Stomach (tissue), 4 donors: Measurements from ENCODE around the gene PIAS2.

Experiments used
- EP300 ChIP-seq: sonication (generic); formaldehyde crosslinking; IDR thresholded peaks from one replicate; pipeline ENCODE4 v1.6.1; 2017; ENCODE audit warnings: antibody characterized with exemption
- POLR2A ChIP-seq, 4 donors: fragments of 450-650 bp; IDR thresholded peaks; one replicate each; pipeline ENCODE4 v1.6.1; 2016; ENCODE audit warnings: antibody characterized with exemption in 4 of 4, control low read depth in 2 of 4, mild to moderate bottlenecking in 1 of 4, moderate library complexity in 1 of 4
- POLR2AphosphoS5 ChIP-seq, 3 donors: sonication (generic); formaldehyde crosslinking; IDR thresholded peaks; one replicate each; pipeline ENCODE4 v1.6.1; 2016; ENCODE audit warnings: antibody characterized with exemption in 3 of 3
- TF ChIP-seq, protein P1 (sequence below), 7 experiments: fragments of 450-650 bp in 4 of 7; fragments of 200-600 bp in 3 of 7; sonication (generic) in 3 of 7; IDR thresholded peaks; one replicate each; pipeline ENCODE4 v1.5.1; 2016 to 2019; ENCODE audit warnings: antibody characterized with exemption in 7 of 7, control low read depth in 2 of 7, mild to moderate bottlenecking in 1 of 7

DNA sequence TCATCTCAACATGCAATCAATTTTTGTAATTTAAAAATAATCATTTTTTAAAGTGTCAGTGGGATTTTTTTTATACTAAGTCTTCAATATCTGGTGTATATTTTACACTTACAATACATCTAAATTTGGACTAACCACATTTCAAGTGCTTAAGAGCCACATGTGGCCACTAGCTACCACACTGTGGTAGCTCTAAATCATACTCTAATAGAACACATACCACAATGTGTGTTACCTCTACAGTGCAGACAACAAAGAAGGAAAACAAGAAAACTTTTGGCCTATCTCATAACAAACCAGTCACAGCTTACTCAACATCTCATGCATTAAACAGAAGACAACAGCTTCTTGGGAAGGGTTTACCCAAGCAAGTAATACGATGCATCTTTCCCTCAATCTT lies 24.5 kb downstream of the PIAS2 start:
- TF ChIP-seq, protein P1, sequence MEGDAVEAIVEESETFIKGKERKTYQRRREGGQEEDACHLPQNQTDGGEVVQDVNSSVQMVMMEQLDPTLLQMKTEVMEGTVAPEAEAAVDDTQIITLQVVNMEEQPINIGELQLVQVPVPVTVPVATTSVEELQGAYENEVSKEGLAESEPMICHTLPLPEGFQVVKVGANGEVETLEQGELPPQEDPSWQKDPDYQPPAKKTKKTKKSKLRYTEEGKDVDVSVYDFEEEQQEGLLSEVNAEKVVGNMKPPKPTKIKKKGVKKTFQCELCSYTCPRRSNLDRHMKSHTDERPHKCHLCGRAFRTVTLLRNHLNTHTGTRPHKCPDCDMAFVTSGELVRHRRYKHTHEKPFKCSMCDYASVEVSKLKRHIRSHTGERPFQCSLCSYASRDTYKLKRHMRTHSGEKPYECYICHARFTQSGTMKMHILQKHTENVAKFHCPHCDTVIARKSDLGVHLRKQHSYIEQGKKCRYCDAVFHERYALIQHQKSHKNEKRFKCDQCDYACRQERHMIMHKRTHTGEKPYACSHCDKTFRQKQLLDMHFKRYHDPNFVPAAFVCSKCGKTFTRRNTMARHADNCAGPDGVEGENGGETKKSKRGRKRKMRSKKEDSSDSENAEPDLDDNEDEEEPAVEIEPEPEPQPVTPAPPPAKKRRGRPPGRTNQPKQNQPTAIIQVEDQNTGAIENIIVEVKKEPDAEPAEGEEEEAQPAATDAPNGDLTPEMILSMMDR (IDR thresholded peaks at IDR 0.05), result no peak
- no peak for TF ChIP-seq POLR2AphosphoS5 (IDR thresholded peaks at IDR 0.05)
- TF ChIP-seq EP300, result no peak
- TF ChIP-seq POLR2A (IDR thresholded peaks at IDR 0.05), result no peak
